SK-N-SH treated with all-trans-retinoic acid at 6 μM for 48 hours (cell line): ENCODE measurements around the gene DNAJB8.

Experiments
- ATAC-seq: fragments of 200-7000 bp; cut with Tn5 transposase; 3 replicates; pipeline ENCODE4 v1.9.1; 2020; ENCODE audit warnings: mild to moderate bottlenecking, moderate library complexity
- ARNTL ChIP-seq: fragments of 450-650 bp; formaldehyde crosslinking; IDR thresholded peaks from 2 replicates; pipeline ENCODE4 v1.5.0; 2020; ENCODE audit warnings: low read depth, mild to moderate bottlenecking, moderate library complexity, borderline replicate concordance
- CREB5 ChIP-seq: fragments of 250-450 bp; sonication (Bioruptor Pico); IDR thresholded peaks from 2 replicates; pipeline ENCODE4 v1.5.1; 2020; ENCODE audit warnings: low read depth, mild to moderate bottlenecking, moderate library complexity
- CSRNP3 ChIP-seq: fragments of 250-450 bp; sonication (Bioruptor Pico); IDR thresholded peaks from 2 replicates; pipeline ENCODE4 v1.5.1; 2021; ENCODE audit warnings: mild to moderate bottlenecking, moderate library complexity
- GLIS3 ChIP-seq: fragments of 250-450 bp; sonication (Bioruptor Pico); IDR thresholded peaks from 2 replicates; pipeline ENCODE4 v1.5.0; 2020; ENCODE audit warnings: mild to moderate bottlenecking, moderate library complexity
- ISL1 ChIP-seq: fragments of 250-450 bp; sonication (Bioruptor Pico); IDR thresholded peaks from 2 replicates; pipeline ENCODE4 v2.1.2; 2022; ENCODE audit warnings: mild to moderate bottlenecking, moderate library complexity
- OSR1 ChIP-seq: fragments of 250-450 bp; sonication (Bioruptor Pico); IDR thresholded peaks from 2 replicates; pipeline ENCODE4 v1.8.0; 2022; ENCODE audit warnings: moderate library complexity, mild to moderate bottlenecking, inconsistent platforms
- PATZ1 ChIP-seq: fragments of 250-450 bp; sonication (Bioruptor Pico); IDR thresholded peaks from 2 replicates; pipeline ENCODE4 v1.8.0; 2020; ENCODE audit warnings: mild to moderate bottlenecking, moderate library complexity, borderline replicate concordance
- POU6F1 ChIP-seq: fragments of 250-450 bp; sonication (Bioruptor Pico); IDR thresholded peaks from 2 replicates; pipeline ENCODE4 v1.8.0; 2021; ENCODE audit warnings: low read depth, mild to moderate bottlenecking, moderate library complexity, borderline replicate concordance
- PPARA ChIP-seq: fragments of 250-450 bp; sonication (Bioruptor Pico); IDR thresholded peaks from 2 replicates; pipeline ENCODE4 v1.5.0; 2020; ENCODE audit warnings: mild to moderate bottlenecking, borderline replicate concordance
- SNAI2 ChIP-seq: fragments of 250-450 bp; sonication (Bioruptor Pico); IDR thresholded peaks from 2 replicates; pipeline ENCODE4 v1.5.0; 2020; ENCODE audit warnings: mild to moderate bottlenecking, moderate library complexity
- TCF4 ChIP-seq: fragments of 250-450 bp; sonication (Bioruptor Pico); IDR thresholded peaks from 2 replicates; pipeline ENCODE4 v1.8.0; 2021; ENCODE audit warnings: mild to moderate bottlenecking, moderate library complexity, borderline replicate concordance
- TOX ChIP-seq: fragments of 250-450 bp; sonication (Bioruptor Pico); IDR thresholded peaks from 2 replicates; pipeline ENCODE4 v1.8.0; 2021; ENCODE audit warnings: mild to moderate bottlenecking, moderate library complexity, borderline replicate concordance
- TSHZ2 ChIP-seq: fragments of 250-450 bp; sonication (Bioruptor Pico); IDR thresholded peaks from 2 replicates; pipeline ENCODE4 v1.5.0; 2020; ENCODE audit warnings: mild to moderate bottlenecking, moderate library complexity
- ZC3H10 ChIP-seq: fragments of 250-450 bp; sonication (Bioruptor Pico); IDR thresholded peaks from 2 replicates; pipeline ENCODE4 v1.5.1; 2021; ENCODE audit warnings: mild to moderate bottlenecking, moderate library complexity
- ZFP3 ChIP-seq: fragments of 250-450 bp; sonication (Bioruptor Pico); IDR thresholded peaks from 2 replicates; pipeline ENCODE4 v1.5.0; 2020; ENCODE audit warnings: mild to moderate bottlenecking, moderate library complexity
- ZFP30 ChIP-seq: fragments of 450-650 bp; formaldehyde crosslinking; IDR thresholded peaks from 2 replicates; pipeline ENCODE4 v1.5.0; 2022; ENCODE audit warnings: mild to moderate bottlenecking, moderate library complexity
- ZNF565 ChIP-seq: fragments of 450-650 bp; formaldehyde crosslinking; conservative IDR thresholded peaks from 2 replicates; pipeline ENCODE4 v1.5.0; 2020; ENCODE audit warnings: low read depth, mild to moderate bottlenecking, moderate library complexity
- ZNF70 ChIP-seq: fragments of 450-650 bp; formaldehyde crosslinking; IDR thresholded peaks from 2 replicates; pipeline ENCODE4 v1.5.0; 2020; ENCODE audit warnings: mild to moderate bottlenecking, moderate library complexity
- ZNF8 ChIP-seq: fragments of 450-650 bp; formaldehyde crosslinking; IDR thresholded peaks from 2 replicates; pipeline ENCODE4 v1.5.0; 2020; ENCODE audit warnings: mild to moderate bottlenecking, moderate library complexity

Gene DNAJB8

GRCh38 chr3:128455116-128455515 is 11.6 kb downstream of the DNAJB8 start:
- ATAC-seq: no peak
- TF ChIP-seq TOX (CRISPR knock-in tag) (no peak), ZNF70 (CRISPR knock-in tag) (no peak), ISL1 (no peak), ZC3H10 (CRISPR knock-in tag) (no peak), POU6F1 (no peak), OSR1 (CRISPR knock-in tag) (no peak), CSRNP3 (no peak), TCF4 (CRISPR knock-in tag) (no peak), ARNTL (no peak), SNAI2 (CRISPR knock-in tag) (no peak)

GRCh38 chr3:128454310-128454618 is 12.4 kb downstream of the DNAJB8 start:
- ATAC-seq: no peak

More at GRCh38 chr3:128454310-128454618, 12.4 kb downstream of the DNAJB8 start:
- TF ChIP-seq ZFP3 (no peak), TOX (CRISPR knock-in tag) (no peak), ZNF8 (no peak), PATZ1 (CRISPR knock-in tag) (no peak), ZNF565 (CRISPR knock-in tag) (no peak), OSR1 (CRISPR knock-in tag) (no peak), TSHZ2 (no peak), ISL1 (no peak), GLIS3 (CRISPR knock-in tag) (no peak), ZFP30 (CRISPR knock-in tag) (no peak), PPARA (CRISPR knock-in tag) (no peak), ZNF70 (CRISPR knock-in tag) (no peak), CREB5 (CRISPR knock-in tag) (no peak)
